HepG2 (cell line): ENCODE measurements around the gene ZNF83. TPM values are rescaled to one million over a fixed set of nuclear protein-coding genes. Genes with fewer than 3 reads are reported as not detected.
A peak's percentile ranks its signal among the peaks of the same experiment; 100 is the strongest.

Experiments
- ELF1 ChIP-seq: sonication (generic); formaldehyde crosslinking; IDR thresholded peaks from 2 replicates; pipeline ENCODE4 v1.4.0; 2020; ENCODE audit warnings: missing genetic modification reagents
- FOXJ3 ChIP-seq: sonication (generic); formaldehyde crosslinking; IDR thresholded peaks from 2 replicates; pipeline ENCODE4 v1.4.0; 2020; ENCODE audit warnings: missing genetic modification reagents, mild to moderate bottlenecking, borderline replicate concordance
- HBP1 ChIP-seq: IDR thresholded peaks from 2 replicates; pipeline ENCODE4 v1.6.1; 2016; ENCODE audit warnings: low read depth, control low read depth
- HMGXB4 ChIP-seq, 2 experiments: sonication (generic) in 1 of 2; formaldehyde crosslinking in 1 of 2; IDR thresholded peaks; 2 replicates each; pipeline versions ENCODE4 v1.4.0 to v1.6.1; 2018 to 2020; ENCODE audit warnings: missing genetic modification reagents in 2 of 2, borderline replicate concordance in 1 of 2, low read depth in 1 of 2, mild to moderate bottlenecking in 1 of 2, missing biosample characterization in 1 of 2
- IRF1 ChIP-seq: sonication (generic); formaldehyde crosslinking; IDR thresholded peaks from 2 replicates; pipeline ENCODE4 v1.4.0; 2020; ENCODE audit warnings: low read depth, mild to moderate bottlenecking, missing genetic modification reagents
- KAT8 ChIP-seq: IDR thresholded peaks from 2 replicates; pipeline ENCODE4 v1.6.1; 2016; ENCODE audit warnings: missing genetic modification reagents, missing compliant biosample characterization
- NR0B2 ChIP-seq: sonication (generic); formaldehyde crosslinking; IDR thresholded peaks from 2 replicates; pipeline ENCODE4 v1.4.0; 2020; ENCODE audit warnings: mild to moderate bottlenecking, missing genetic modification reagents
- RNF219 ChIP-seq: sonication (generic); formaldehyde crosslinking; IDR thresholded peaks from 2 replicates; pipeline ENCODE4 v1.5.0; 2020; ENCODE audit warnings: mild to moderate bottlenecking, missing genetic modification reagents
- SPEN ChIP-seq: sonication (generic); formaldehyde crosslinking; IDR thresholded peaks from 2 replicates; pipeline ENCODE4 v1.5.1; 2020; ENCODE audit warnings: low read depth, mild to moderate bottlenecking, missing genetic modification reagents
- STAT5B ChIP-seq: sonication (generic); formaldehyde crosslinking; IDR thresholded peaks from 2 replicates; pipeline ENCODE4 v1.4.0; 2020; ENCODE audit warnings: missing genetic modification reagents
- ZBTB10 ChIP-seq: sonication (generic); formaldehyde crosslinking; IDR thresholded peaks from 2 replicates; pipeline ENCODE4 v1.4.0; 2020; ENCODE audit warnings: missing genetic modification reagents, borderline replicate concordance
- ZBTB21 ChIP-seq: sonication (generic); formaldehyde crosslinking; IDR thresholded peaks from 2 replicates; pipeline ENCODE4 v1.4.0; 2020; ENCODE audit warnings: missing genetic modification reagents
- ZNF329 ChIP-seq: sonication (generic); formaldehyde crosslinking; IDR thresholded peaks from 2 replicates; pipeline ENCODE4 v1.9.0; 2021; ENCODE audit warnings: low read depth, mild to moderate bottlenecking, missing genetic modification reagents
- ZNF468 ChIP-seq: sonication (generic); formaldehyde crosslinking; IDR thresholded peaks from 2 replicates; pipeline ENCODE4 v1.8.0; 2022; ENCODE audit warnings: mild to moderate bottlenecking, moderate library complexity, missing genetic modification reagents
- ZNF510 ChIP-seq: sonication (generic); formaldehyde crosslinking; IDR thresholded peaks from 2 replicates; pipeline ENCODE4 v1.4.0; 2020; ENCODE audit warnings: low read depth, mild to moderate bottlenecking, missing genetic modification reagents
- ZNF580 ChIP-seq: IDR thresholded peaks from 2 replicates; pipeline ENCODE4 v1.6.1; 2016; ENCODE audit warnings: low read depth, borderline replicate concordance
- ZNF607 ChIP-seq: sonication (generic); formaldehyde crosslinking; IDR thresholded peaks from 2 replicates; pipeline ENCODE4 v1.5.1; 2020; ENCODE audit warnings: missing genetic modification reagents, mild to moderate bottlenecking, borderline replicate concordance
- polyA plus RNA-seq, 8 experiments: library from polyadenylated mRNA; depleted of rRNA in 3 of 8; stranded (reverse) in 7 of 8; unstranded in 1 of 8; fragments of >200 nt; fragmentation: Illumina TruSeq in 4 of 8; extraction: Trizol in 4 of 8; gene quantifications; 2 replicates each; pipeline versions ENCODE4 v1.2.1 to v1.2.3, GENCODE V29; 2011 to 2016; ENCODE audit warnings: low read depth in 4 of 8, missing spikeins in 1 of 8, mixed read lengths in 1 of 8; ENCODE audit not compliant: insufficient read depth in 1 of 8
- total RNA-seq, 5 experiments: library from RNA; depleted of rRNA; stranded (reverse); fragments of >200 nt; fragmentation: Illumina TruSeq; extraction: Trizol; gene quantifications; 2 replicates each; pipeline ENCODE4 v1.2.3, GENCODE V29; 2016; ENCODE audit warnings: low read depth in 1 of 5

Gene ZNF83
- total and polyA plus RNA-seq, 2 of the 13 experiments (the other 11 are each of a cell fraction or from before 2014, with no cell fraction given), result 20.4 to 44.5 TPM

GRCh38 chr19:52637718-52638585, at the start of gene ZNF83 (continued):
- TF ChIP-seq RNF219 (CRISPR knock-in tag) (no peak), IRF1 (CRISPR knock-in tag) (no peak), SPEN (CRISPR knock-in tag) (no peak), STAT5B (CRISPR knock-in tag) (no peak), FOXJ3 (CRISPR knock-in tag) (no peak), ELF1 (CRISPR knock-in tag) (peak; percentile 94), ZNF468 (CRISPR knock-in tag) (no peak), NR0B2 (CRISPR knock-in tag) (no peak), HBP1 (CRISPR knock-in tag) (0 out of 2 replicates have a peak, but pooled peaks have one; percentile 57), ZNF607 (no peak), ZNF580 (CRISPR knock-in tag) (no peak), ZNF329 (no peak), ZBTB10 (CRISPR knock-in tag) (no peak), ZNF510 (peak; percentile 59; the same call in 1 of the 2 replicates), ZBTB21 (CRISPR knock-in tag) (no peak), KAT8 (CRISPR knock-in tag) (peak; percentile 70; the same call in 1 of the 2 replicates), HMGXB4 (CRISPR knock-in tag; IDR thresholded peaks at IDR 0.05; ENCODE audit: borderline replicate concordance in 1 of 2, low read depth in 1 of 2) (peak in 1 of 2 experiments; percentile 36; a peak in 1 of 4 replicates)
